ENCODE data around the gene RNF152.

Gene RNF152

DNA sequence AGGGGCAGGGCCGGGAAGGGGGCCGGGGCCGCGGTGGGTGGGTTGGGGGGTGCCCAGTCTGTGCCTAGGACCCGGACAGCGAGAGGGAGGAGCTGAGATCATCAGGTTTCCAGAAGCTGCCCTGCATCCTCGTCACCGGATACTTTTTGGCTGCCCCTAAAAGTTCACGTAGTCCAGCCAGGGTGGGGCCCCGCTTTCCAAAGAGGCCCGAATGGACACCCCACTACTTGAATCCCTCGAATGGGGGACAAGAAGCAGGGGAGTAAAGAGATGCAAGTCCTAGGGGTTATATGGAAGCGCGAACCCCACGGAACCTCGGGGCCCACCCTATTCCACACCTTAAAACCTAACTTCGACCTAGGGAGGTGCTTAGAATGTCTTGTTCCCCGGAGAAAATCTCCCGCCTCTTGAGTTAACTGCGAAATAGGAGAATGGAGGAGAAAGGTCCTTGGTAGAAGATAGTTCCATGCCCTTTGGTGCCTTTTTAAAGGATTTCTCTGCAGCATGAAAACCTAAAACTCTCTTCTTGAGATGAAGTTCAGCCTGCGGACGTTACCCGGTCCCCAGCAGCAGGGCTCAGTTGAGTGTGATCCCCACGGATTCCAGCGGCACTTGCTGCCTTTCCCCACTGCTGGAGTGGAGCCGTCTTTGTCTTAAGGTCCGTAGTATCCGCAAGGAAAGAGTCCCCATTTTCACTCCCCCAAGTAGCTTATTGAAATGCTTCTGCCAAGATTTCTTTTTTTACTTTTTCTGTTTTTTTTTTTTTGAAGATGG, 2.1 kb upstream of the RNF152 start:
- DNase-seq (ENCODE audit: low read depth in 2 of 2), result no peak

- peak; percentile 51 to 55 for DNase-seq (ENCODE audit: low read depth in 2 of 2)
Observed at GRCh38 chr18:61893971-61894750, 1.4 kb upstream of the RNF152 start.

DNA sequence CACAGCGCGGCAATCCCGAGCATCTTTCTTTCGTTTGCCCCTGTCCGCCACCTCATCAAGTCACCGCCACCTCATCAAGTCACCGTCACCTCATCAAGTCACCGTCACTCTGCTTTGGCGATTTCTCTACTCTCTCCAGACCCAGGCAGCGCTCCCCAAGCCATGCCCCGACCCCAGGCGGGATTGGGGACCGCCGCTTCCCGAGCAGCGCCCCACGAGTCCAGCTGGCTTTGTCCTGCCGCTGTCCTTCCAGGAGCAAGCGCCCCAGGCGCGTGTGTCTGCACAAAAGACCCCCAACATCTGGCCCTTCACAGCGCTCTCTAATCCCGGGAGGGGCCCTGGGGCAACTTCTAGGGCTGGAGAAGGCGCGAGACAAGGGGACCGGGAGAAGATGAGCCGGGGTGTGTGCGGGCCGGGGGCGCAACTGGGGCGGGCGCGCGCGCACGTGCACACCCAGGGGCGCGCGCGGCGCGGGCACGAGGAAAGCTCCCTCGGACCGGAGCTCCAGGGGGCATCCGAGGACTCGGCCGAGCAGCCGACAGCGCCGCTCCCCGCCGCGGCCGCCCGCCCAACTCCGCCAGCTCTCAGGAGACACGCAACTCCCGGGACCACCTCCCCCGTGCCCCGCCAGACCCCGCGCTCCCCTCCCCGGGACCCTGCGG, 633 bp upstream of the RNF152 start:
- peak in 1 of 2 donors; percentile 10 for DNase-seq (ENCODE audit: low read depth in 2 of 2)

DNA sequence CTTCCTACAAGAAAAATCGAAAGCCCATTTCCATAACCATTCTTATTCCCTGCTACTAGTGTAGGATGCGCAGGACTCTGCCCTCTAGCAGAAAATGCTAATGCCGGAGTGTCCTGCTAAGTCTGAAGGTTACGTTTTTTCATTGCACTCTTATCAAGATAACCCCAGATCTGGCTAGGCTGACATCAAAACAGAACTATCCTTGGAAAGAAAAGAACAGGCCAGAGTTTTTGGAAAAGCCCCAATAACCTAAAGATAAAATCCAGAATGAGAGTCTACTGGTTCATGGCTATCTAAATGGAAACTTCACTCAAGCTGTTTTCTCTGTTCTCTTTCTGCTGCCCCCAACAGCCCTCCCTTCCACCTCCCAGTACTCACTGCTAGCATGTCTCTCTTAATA, 913 bp downstream of the RNF152 start:
- no peak for DNase-seq (ENCODE audit: low read depth in 2 of 2)

- DNase-seq (ENCODE audit: low read depth in 2 of 2), result no peak
Observed at GRCh38 chr18:61891271-61891670, 1.5 kb downstream of the RNF152 start.

DNA sequence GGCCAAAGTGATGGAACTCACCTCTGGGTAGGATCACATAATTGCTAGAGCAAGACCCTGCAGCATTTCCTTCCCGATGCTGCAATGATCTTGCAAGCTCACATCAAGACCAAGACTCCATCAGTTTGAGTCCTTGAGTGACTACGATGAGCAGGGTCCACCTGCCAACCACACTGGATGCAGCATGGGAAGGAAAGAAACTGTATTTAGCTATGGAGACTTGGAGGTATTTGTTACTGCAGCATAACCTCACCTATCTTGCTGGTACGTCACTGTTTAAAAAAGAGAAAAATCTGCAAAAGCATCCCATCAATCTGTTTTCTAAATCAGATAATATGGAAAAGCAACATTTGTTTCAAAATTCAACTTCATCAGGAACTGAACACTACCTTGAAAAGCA, 2.5 kb downstream of the RNF152 start:
- DNase-seq (ENCODE audit: low read depth in 2 of 2), result no peak

DNA sequence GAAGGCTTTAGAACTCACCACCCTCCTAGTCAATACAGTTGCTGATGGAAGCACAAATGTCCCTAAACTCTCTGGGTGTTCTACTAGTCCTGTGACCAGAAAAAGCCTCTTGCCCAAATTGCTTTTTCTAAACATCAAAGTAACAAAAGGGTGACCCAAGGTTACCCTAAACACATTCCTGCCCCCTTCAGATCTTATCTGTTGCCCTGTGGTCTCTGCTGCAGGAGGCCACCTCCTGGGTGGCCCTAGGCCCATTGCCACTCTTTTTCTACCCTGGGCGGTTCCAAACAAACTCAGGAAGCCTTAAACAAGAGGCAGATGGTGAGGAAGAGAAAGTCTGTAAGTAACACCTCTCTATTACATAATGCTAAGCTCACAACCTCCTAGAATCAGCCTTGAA, 3.3 kb downstream of the RNF152 start:
- DNase-seq (ENCODE audit: low read depth in 2 of 2), result no peak

DNA sequence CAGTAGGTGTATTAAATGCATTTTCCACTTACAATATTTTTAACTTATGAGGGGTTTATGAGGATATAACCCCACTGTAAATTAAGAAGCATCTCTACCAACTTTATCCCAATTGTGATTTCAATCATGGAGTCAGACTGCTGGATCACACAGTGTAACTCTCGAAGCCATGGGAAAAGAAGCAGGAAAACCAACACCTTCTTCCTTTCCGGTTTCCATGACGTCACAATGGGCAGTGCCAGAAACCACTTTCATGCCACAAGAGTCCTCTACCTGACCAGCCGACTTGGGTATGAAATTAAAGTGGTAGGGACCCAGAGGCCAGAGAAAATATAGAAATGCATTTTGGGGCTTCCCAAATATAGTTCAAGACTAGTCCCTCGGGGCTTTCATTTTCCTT, 4.2 kb downstream of the RNF152 start:
- no peak for DNase-seq (ENCODE audit: low read depth in 2 of 2)

DNA sequence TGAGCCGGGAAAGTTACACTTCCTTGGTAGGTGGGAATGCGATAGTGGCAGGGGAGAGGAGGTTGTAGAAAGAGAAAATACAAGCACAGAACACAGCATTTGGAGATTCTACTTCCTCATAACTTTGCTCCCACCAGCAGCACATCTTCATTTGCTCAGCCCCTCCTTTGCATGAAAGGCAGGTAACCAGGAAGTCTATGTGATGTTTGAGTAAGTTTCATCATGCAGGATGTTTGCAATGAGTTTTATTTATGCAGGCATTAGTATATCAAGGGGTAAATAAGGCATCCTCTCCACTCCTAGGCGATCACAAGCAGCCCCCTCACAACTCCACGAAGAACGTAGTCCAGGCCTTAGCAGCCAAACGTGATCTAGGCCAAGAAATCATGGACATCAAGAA, 5.0 kb downstream of the RNF152 start:
- DNase-seq (ENCODE audit: low read depth in 2 of 2), result no peak

DNA sequence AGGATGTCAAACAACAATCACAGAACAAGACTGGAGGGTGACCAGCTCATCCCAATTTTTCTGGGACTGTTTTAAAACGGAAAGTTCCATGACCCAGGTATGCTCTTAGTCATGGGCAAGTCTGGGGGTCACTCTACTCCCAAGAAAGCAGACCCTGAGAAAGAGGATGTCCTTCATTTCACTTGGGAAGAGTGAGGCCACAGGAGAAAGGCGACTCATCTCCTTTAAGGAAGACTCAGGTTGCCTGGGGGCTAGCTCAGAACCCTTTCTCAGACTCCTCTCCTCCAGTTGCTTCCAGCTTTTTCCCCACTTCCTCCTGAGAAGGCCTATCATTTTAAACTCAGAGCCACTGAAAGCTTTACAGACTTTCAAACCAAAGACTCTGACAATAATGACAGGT, 9.3 kb downstream of the RNF152 start:
- no peak for DNase-seq (ENCODE audit: low read depth in 2 of 2)

GRCh38 chr18:61882296-61883004, 10.4 kb downstream of the RNF152 start:
- no peak for DNase-seq (ENCODE audit: low read depth in 2 of 2)

DNA sequence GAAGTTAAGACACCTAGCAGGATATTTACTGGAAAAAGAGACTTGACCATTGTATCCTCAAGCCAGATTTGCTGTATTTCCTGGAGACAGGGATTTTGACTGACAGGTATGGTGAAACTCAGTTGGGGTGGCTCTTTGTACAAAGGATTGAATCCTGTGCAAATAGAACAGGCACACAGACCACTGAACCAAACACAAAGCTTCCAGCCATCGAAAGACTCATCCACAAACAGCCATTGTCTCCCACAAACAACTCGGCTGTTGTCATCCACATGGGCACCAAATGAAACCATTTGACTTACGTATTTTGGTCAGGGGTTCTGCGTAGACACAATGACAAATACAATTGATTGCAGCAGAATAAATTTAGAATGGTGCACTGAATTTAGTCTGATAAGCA, 15.9 kb downstream of the RNF152 start:
- DNase-seq (ENCODE audit: low read depth in 2 of 2), result no peak

DNA sequence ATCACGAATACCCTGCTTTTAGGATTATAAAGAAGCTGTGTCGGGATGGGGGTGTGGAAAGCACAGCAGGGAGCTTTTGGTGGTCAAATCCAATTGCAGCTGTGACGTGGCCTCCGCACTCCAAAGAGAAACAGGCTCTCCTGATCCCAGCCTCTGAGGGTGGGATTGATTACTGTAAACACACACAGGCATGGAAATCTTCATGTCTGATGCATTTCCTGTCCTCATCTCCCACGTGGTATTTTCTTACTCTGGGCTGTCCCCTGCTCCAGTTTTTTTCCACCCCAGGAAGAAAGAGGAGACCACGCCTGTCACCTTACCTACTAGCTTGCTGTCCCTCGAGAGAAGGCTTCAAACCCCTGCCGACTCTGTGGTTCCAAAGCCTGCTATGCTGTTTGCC, 22.7 kb downstream of the RNF152 start:
- DNase-seq (ENCODE audit: low read depth in 2 of 2), result no peak

GRCh38 chr18:61869636-61870035, 23.2 kb downstream of the RNF152 start:
- DNase-seq (ENCODE audit: low read depth in 2 of 2), result no peak

GRCh38 chr18:61865466-61866175, 27.2 kb downstream of the RNF152 start:
- DNase-seq (ENCODE audit: low read depth in 2 of 2), result no peak

GRCh38 chr18:61861372-61861771, 31.4 kb downstream of the RNF152 start:
- DNase-seq (ENCODE audit: low read depth in 2 of 2), result no peak

GRCh38 chr18:61860302-61860701, 32.5 kb downstream of the RNF152 start:
- no peak for DNase-seq (ENCODE audit: low read depth in 2 of 2)

GRCh38 chr18:61859113-61859512, 33.7 kb downstream of the RNF152 start:
- no peak for DNase-seq (ENCODE audit: low read depth in 2 of 2)

- DNase-seq (ENCODE audit: low read depth in 2 of 2), result no peak
Observed at GRCh38 chr18:61856678-61857077, 36.1 kb downstream of the RNF152 start.

DNA sequence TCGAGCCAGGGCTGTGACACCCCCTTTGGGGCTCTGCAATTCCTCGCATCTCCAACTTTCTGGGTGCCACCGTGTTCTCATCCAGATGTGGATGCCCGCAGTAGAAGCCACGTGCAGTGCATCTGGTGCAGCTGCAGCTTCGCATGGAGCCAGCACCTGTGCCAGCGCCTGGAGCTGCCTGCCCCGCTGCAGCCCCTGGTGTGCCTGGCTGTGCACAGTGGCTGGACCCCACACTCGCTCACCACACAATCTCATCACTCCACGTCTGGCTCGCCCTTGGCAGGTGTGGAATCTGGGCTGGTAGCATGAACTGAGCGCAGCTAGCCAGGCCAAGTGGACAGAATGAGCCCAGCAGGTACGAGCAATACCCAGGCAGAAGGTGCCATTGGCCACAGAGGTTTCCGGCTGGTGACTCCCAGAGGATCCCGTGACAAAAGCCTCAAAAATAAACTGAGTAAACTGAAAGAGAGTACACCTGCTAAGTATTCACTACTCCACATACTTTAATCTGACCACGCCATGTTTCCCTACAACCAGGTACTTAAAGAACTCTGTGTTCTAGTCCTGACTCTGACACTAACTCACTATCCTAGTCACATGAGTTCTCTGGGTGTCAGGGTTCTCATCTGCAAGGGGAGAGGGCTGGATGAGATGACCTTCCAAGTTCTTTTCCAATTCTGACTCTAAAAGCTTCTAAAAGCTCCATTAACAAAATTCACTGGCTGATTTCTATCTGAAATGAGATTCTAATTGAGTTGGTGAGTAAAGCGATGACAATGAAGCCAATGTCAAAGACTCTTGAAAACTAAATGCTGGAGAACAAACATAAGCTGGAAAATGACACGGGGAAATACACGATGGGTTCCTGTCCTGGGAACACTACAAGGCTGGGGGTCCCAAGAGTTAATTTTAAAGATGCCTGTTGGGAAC, 37.1 kb downstream of the RNF152 start:
- DNase-seq (ENCODE audit: low read depth in 2 of 2), result no peak

Data from stimulated activated CD4-positive, alpha-beta T cell treated with anti-CD3 and anti-CD28 coated beads, Interleukin-4, amount 100 ng/mL, for 48 hours (primary cell).